SU-DHL-6 (cell line): Measurements from ENCODE around the gene MIA2.

Experiments
- CTCF ChIP-seq: fragments of 200-600 bp; sonication (generic); IDR thresholded peaks from one replicate; pipeline ENCODE4 v1.5.1; 2017; ENCODE audit warnings: antibody characterized with exemption, mild to moderate bottlenecking, low read length, moderate library complexity; ENCODE audit not compliant: insufficient read depth, poor library complexity, severe bottlenecking
- EZH2phosphoT487 ChIP-seq: fragments of 200-600 bp; sonication (generic), shearing (Covaris generic); conservative IDR thresholded peaks from 2 replicates; pipeline ENCODE4 v1.6.1; 2018; ENCODE audit warnings: mild to moderate bottlenecking, antibody characterized with exemption, low read length, moderate library complexity, mixed read lengths

GRCh38 chr14:39291701-39292100, 58.0 kb downstream of the MIA2 start:
- no peak for TF ChIP-seq CTCF
- TF ChIP-seq EZH2phosphoT487, result no peak
